ENCODE results near the gene CYP2B6.
"Not testable (repeated sequence)": the region's sequence is repeated elsewhere in the genome, so short reads cannot be mapped to it uniquely, and the experiment has no call there.

CYP2B6 gene

GRCh38 chr19:40981591-40981990 is 9.5 kb upstream of the CYP2B6 start:
- DNase-seq, result no peak

- no peak for DNase-seq
Measured at GRCh38 chr19:40982594-40983101, 8.4 kb upstream of the CYP2B6 start.

- DNase-seq, result no peak
Measured at GRCh38 chr19:40989453-40989852, 1.6 kb upstream of the CYP2B6 start.

- DNase-seq, result no peak
Measured at GRCh38 chr19:40995355-40995754, 4.3 kb downstream of the CYP2B6 start.

- not testable (repeated sequence) for DNase-seq
Measured at GRCh38 chr19:40999018-40999417, 7.9 kb downstream of the CYP2B6 start.

- DNase-seq, result no peak
Measured at GRCh38 chr19:41000310-41000737, 9.2 kb downstream of the CYP2B6 start.

- DNase-seq, result no peak
Measured at GRCh38 chr19:41001243-41001971, 10.3 kb downstream of the CYP2B6 start.

GRCh38 chr19:41003656-41004055 is 12.6 kb downstream of the CYP2B6 start:
- not testable (repeated sequence) for DNase-seq

- no peak for DNase-seq
Measured at GRCh38 chr19:41009700-41010235, 18.7 kb downstream of the CYP2B6 start.

- no peak for DNase-seq
Measured at GRCh38 chr19:41013359-41013758, 22.3 kb downstream of the CYP2B6 start.

GRCh38 chr19:41014643-41015042 is 23.6 kb downstream of the CYP2B6 start:
- DNase-seq, result no peak

GRCh38 chr19:41016488-41017071 is 25.5 kb downstream of the CYP2B6 start:
- DNase-seq, result no peak

GRCh38 chr19:41018736-41019290 is 27.7 kb downstream of the CYP2B6 start:
- DNase-seq, result no peak

- DNase-seq, result no peak
Measured at GRCh38 chr19:41019346-41019745, 28.3 kb downstream of the CYP2B6 start.

- no peak for DNase-seq
Measured at GRCh38 chr19:41023193-41023592, 32.1 kb downstream of the CYP2B6 start.

- no peak for DNase-seq
Measured at GRCh38 chr19:41025411-41025810, 34.3 kb downstream of the CYP2B6 start.

GRCh38 chr19:41025871-41026270 is 34.8 kb downstream of the CYP2B6 start:
- no peak for DNase-seq

- DNase-seq, result no peak
Measured at GRCh38 chr19:41027273-41027967, 36.3 kb downstream of the CYP2B6 start.

- DNase-seq, result no peak
Measured at GRCh38 chr19:41029524-41030432, 38.7 kb downstream of the CYP2B6 start.

- DNase-seq, result no peak
Measured at GRCh38 chr19:41030651-41031050, 39.6 kb downstream of the CYP2B6 start.

GRCh38 chr19:41031916-41032315 is 40.8 kb downstream of the CYP2B6 start:
- no peak for DNase-seq

GRCh38 chr19:41033324-41033723 is 42.2 kb downstream of the CYP2B6 start:
- not testable (repeated sequence) for DNase-seq
